Body of pancreas (tissue), 4 donors: ENCODE data around the gene ZNF346. TPM values are rescaled to one million over a fixed set of nuclear protein-coding genes. Genes with fewer than 3 reads are reported as not detected.

Experiments
- ATAC-seq: fragments of 150-250 bp; one replicate; pipeline ENCODE4 v1.9.1; 2016
- DNase-seq, 4 donors: peaks; one replicate each; pipeline ENCODE4 v3.0.0-alpha.2; 2019
- H3K27ac ChIP-seq, 4 donors: fragments of 200-600 bp; sonication (generic); 1 replicate in 3 of 4; 2 replicates in 1 of 4; pipeline versions ENCODE4 v1.5.1 to v1.6.1; 2016 to 2019; ENCODE audit warnings: mild to moderate bottlenecking in 1 of 4, mixed read lengths in 1 of 4, moderate library complexity in 1 of 4
- H3K27me3 ChIP-seq, 2 donors: fragments of 200-600 bp; sonication (generic); one replicate each; pipeline ENCODE4 v1.6.0; 2016; ENCODE audit warnings: mild to moderate bottlenecking in 1 of 2
- H3K36me3 ChIP-seq, 2 donors: fragments of 200-600 bp; sonication (generic); replicated peaks in 1 of 2; 2 replicates each; pipeline ENCODE4 v1.5.1; 2016; ENCODE audit warnings: low read depth in 2 of 2; ENCODE audit not compliant: insufficient read depth in 1 of 2
- H3K4me1 ChIP-seq: fragments of 200-600 bp; sonication (generic); one replicate; pipeline ENCODE4 v1.6.0; 2016
- H3K4me3 ChIP-seq, 2 donors: fragments of 200-600 bp; sonication (generic); 1 replicate in 1 of 2; 2 replicates in 1 of 2; pipeline ENCODE4 v1.5.1; 2016 to 2019
- H3K9me3 ChIP-seq, 3 donors: fragments of 200-600 bp; sonication (generic); 1 replicate in 2 of 3; 2 replicates in 1 of 3; pipeline ENCODE4 v1.5.1; 2016
- CTCF ChIP-seq, 7 experiments: fragments of 450-650 bp in 4 of 7; fragments of 200-600 bp in 3 of 7; sonication (generic) in 3 of 7; IDR thresholded peaks; one replicate each; pipeline ENCODE4 v1.5.1; 2016 to 2019; ENCODE audit warnings: antibody characterized with exemption in 7 of 7
- POLR2A ChIP-seq, 3 donors: fragments of 450-650 bp; IDR thresholded peaks; one replicate each; pipeline ENCODE4 v1.6.1; 2016; ENCODE audit warnings: antibody characterized with exemption in 3 of 3, mild to moderate bottlenecking in 2 of 3
- WGBS, 2 donors: methylation state at CpG; one replicate each; pipeline ENCODE4 v1.1.5; 2017; 5-methylcytosine and 5-hydroxymethylcytosine counted together
- intact Hi-C: fragments of 100-400 bp; cut with DNase I; formaldehyde crosslinking; loops from one replicate; pipeline ENCODE4 v1.15.1; 2023
- total RNA-seq, 2 donors: library from RNA; depleted of rRNA; stranded (reverse); fragments of >200 nt; gene quantifications; one replicate each; pipeline ENCODE4 v1.1.0, GENCODE V29; 2016

The ZNF346 gene
- total RNA-seq, 2 donors from 2014 or later: 13.5 to 14.5 TPM

DNA sequence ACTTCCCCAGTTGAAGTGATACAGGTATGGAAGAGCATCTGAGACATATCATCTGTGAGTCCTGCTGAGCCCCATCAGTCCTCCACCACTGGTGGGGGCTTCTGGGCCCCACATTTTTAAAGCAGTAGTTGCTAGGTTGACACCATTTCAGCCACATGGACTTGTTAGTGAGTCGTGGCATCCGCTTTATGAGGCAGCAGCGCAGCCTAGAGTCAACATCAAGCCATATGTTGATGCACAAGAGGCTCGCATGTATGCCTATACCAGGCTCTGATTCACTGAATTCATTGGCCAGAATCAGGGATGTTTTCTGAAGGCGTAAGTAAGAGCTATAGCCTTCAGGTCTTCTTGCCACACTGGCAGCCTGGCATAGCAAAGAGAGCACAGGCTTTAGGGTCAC lies 26.8 kb downstream of the ZNF346 start:
- DNase-seq: no peak
- 94 to 97% methylated on average over 5 of the region's 5 CpGs for WGBS, 2 donors

GRCh38 chr5:177064500-177065277 lies 42.2 kb downstream of the ZNF346 start:
- no peaks in the 10 kb centered on the region for H3K9me3 ChIP-seq
- H3K27ac ChIP-seq: no peak overlapping the region
- DNase-seq (no peak), ATAC-seq (no peak)
- no peak for TF ChIP-seq CTCF (IDR thresholded peaks at IDR 0.05)
- TF ChIP-seq POLR2A (IDR thresholded peaks at IDR 0.05): no peak
- no peaks in the 10 kb centered on the region for H3K36me3 ChIP-seq
- WGBS, 2 donors: 85 to 92% methylated on average over 7 to 12 of the region's 12 CpGs
- intact Hi-C loops: no loop called here
- no peaks in the 10 kb centered on the region for H3K4me1 ChIP-seq
- no peaks in the 10 kb centered on the region for H3K27me3 ChIP-seq
- H3K4me3 ChIP-seq: no peak overlapping the region

More for the DNA sequence above, 26.8 kb downstream of the ZNF346 start:
- no peak for TF ChIP-seq POLR2A (IDR thresholded peaks at IDR 0.05)
- no peak for TF ChIP-seq CTCF (IDR thresholded peaks at IDR 0.05)
- intact Hi-C loops: no loop called here
- Histone ChIP-seq H3K27me3 (no peaks in the 10 kb centered on the region), H3K4me1 (no peaks in the 10 kb centered on the region), H3K4me3 (no peak overlapping the region), H3K36me3 (peaks cover 0 to 8% of the 10 kb centered on the region in 2 donors), H3K9me3 (no peaks in the 10 kb centered on the region), H3K27ac (no peak overlapping the region)
- no peak for ATAC-seq

GRCh38 chr5:177065491-177065890 lies 43.0 kb downstream of the ZNF346 start:
- intact Hi-C loops: no loop called here

GRCh38 chr5:177066224-177066623 lies 43.7 kb downstream of the ZNF346 start:
- no peaks in the 10 kb centered on the region for H3K36me3 ChIP-seq
- TF ChIP-seq POLR2A (IDR thresholded peaks at IDR 0.05) (no peak), CTCF (IDR thresholded peaks at IDR 0.05) (no peak)
- H3K27me3 ChIP-seq: no peaks in the 10 kb centered on the region
- intact Hi-C loops: no loop called here
- no peak for ATAC-seq
- H3K4me1 ChIP-seq: no peaks in the 10 kb centered on the region
- DNase-seq: no peak
- no peak overlapping the region for H3K4me3 ChIP-seq
- H3K9me3 ChIP-seq: no peaks in the 10 kb centered on the region
- 87 to 100% methylated on average over 2 of the region's 2 CpGs for WGBS, 2 donors
- no peak overlapping the region for H3K27ac ChIP-seq

More at GRCh38 chr5:177065491-177065890, 43.0 kb downstream of the ZNF346 start:
- Histone ChIP-seq H3K27me3 (no peaks in the 10 kb centered on the region), H3K4me3 (no peak overlapping the region), H3K9me3 (no peaks in the 10 kb centered on the region), H3K27ac (no peak overlapping the region), H3K36me3 (no peaks in the 10 kb centered on the region), H3K4me1 (no peaks in the 10 kb centered on the region)
- TF ChIP-seq CTCF (IDR thresholded peaks at IDR 0.05) (no peak), POLR2A (IDR thresholded peaks at IDR 0.05) (no peak)
- no peak for DNase-seq
- ATAC-seq: no peak
- 78 to 82% methylated on average over 6 of the region's 6 CpGs for WGBS, 2 donors

DNA sequence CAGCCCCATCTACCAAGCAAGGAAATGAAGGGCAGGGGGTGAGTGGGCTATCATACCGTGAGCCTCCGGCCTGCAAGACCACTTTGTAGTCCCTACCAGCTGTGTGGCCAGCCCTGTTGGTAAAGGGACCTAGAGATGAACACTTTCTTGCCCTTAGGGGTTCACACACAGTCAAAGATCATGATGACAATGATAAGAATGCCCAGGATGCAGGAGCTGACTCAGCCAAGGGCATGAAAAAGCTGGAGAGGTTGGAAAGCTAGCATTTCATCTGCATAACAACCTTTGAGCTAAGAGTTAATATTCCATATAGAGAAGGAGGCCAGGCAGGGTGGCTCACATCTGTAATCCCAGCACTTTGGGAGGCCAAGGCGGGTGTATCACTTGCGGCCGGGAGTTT lies 45.0 kb downstream of the ZNF346 start:
- intact Hi-C loops: no loop called here
- no peak overlapping the region for H3K27ac ChIP-seq
- no peaks in the 10 kb centered on the region for H3K4me1 ChIP-seq
- no peak for DNase-seq
- no peak for TF ChIP-seq CTCF (IDR thresholded peaks at IDR 0.05)
- no peak for TF ChIP-seq POLR2A (IDR thresholded peaks at IDR 0.05)
- H3K27me3 ChIP-seq: no peaks in the 10 kb centered on the region
- H3K36me3 ChIP-seq: no peaks in the 10 kb centered on the region
- ATAC-seq: no peak
- H3K9me3 ChIP-seq: no peaks in the 10 kb centered on the region
- WGBS, 2 donors: 97 to 99% methylated on average over 5 of the region's 5 CpGs
- no peak overlapping the region for H3K4me3 ChIP-seq
